ENCODE results near the gene KRT77.

The KRT77 gene

GRCh38 chr12:52744493-52745156, 41.3 kb upstream of the KRT77 start:
- H3K9me2 ChIP-seq (replicated peaks; ENCODE audit: insufficient read depth, low read length) = no peaks in the 10 kb centered on the region
- no peaks in the 10 kb centered on the region for H3K79me2 ChIP-seq (ENCODE audit: low read length)
- H2AFZ ChIP-seq (ENCODE audit: low read length) = no peak overlapping the region
- H3K9me3 ChIP-seq (replicated peaks; ENCODE audit: insufficient read depth, low read length) = no peaks in the 10 kb centered on the region
- no peak for DNase-seq
- H3K27me3 ChIP-seq (replicated peaks; ENCODE audit: insufficient read depth, low read length) = peaks cover 44% of the 10 kb centered on the region
- H3K27ac ChIP-seq (ENCODE audit: low read length) = no peak overlapping the region
- H3K4me2 ChIP-seq (ENCODE audit: low read depth, low read length) = no peak overlapping the region
- TF ChIP-seq, protein P1, sequence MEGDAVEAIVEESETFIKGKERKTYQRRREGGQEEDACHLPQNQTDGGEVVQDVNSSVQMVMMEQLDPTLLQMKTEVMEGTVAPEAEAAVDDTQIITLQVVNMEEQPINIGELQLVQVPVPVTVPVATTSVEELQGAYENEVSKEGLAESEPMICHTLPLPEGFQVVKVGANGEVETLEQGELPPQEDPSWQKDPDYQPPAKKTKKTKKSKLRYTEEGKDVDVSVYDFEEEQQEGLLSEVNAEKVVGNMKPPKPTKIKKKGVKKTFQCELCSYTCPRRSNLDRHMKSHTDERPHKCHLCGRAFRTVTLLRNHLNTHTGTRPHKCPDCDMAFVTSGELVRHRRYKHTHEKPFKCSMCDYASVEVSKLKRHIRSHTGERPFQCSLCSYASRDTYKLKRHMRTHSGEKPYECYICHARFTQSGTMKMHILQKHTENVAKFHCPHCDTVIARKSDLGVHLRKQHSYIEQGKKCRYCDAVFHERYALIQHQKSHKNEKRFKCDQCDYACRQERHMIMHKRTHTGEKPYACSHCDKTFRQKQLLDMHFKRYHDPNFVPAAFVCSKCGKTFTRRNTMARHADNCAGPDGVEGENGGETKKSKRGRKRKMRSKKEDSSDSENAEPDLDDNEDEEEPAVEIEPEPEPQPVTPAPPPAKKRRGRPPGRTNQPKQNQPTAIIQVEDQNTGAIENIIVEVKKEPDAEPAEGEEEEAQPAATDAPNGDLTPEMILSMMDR (IDR thresholded peaks at IDR 0.05; ENCODE audit: low read length) = no peak
- TF ChIP-seq EZH2phosphoT487 (IDR thresholded peaks at IDR 0.05; ENCODE audit: low read length) (no peak), EZH2 (optimal IDR thresholded peaks at IDR 0.05; ENCODE audit: low read depth, low read length) (no peak)
- no peaks in the 10 kb centered on the region for H3K4me1 ChIP-seq (ENCODE audit: low read length)
- H3F3A ChIP-seq (ENCODE audit: insufficient read depth, low read length) = no peaks in the 10 kb centered on the region
- no peaks in the 10 kb centered on the region for H3K36me3 ChIP-seq (replicated peaks; ENCODE audit: insufficient read depth, low read length)
- no peaks in the 10 kb centered on the region for H4K20me1 ChIP-seq (ENCODE audit: insufficient read depth, low read length)
- no peak overlapping the region for H3K4me3 ChIP-seq (ENCODE audit: low read length)
- no peak overlapping the region for H3K9ac ChIP-seq (ENCODE audit: low read length)

DNA sequence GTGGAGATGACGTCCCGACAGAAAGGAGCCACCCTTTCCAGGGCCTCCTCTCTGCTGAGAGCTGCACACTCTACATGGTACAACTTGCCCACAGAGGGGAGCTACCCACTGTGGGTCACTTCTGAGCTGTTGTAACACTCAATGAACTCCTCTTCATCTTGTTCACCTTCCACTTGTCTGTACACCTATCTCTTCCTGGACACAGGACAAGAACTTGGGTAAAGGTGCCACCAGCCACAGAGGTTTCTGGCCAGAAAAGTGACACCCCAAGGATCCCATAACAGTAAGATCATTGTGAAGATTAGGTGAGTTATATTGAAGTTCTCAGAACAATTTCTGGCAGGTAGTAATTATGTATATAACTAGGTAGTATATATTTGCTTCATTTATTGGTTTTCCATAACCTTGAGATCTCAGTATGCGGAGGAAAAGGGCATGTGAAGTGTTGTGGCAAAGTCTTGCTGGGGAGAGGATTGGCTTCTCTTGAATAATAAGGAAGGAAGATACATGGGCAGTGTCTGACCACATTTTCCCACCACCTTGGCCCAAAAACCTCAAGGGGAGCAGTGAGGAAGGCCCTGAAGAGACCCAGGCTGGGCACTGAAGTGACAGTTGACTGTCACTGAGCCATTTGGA, 39.6 kb upstream of the KRT77 start:
- Histone ChIP-seq H3K4me1 (ENCODE audit: low read length) (no peaks in the 10 kb centered on the region), H3K36me3 (replicated peaks; ENCODE audit: insufficient read depth, low read length) (no peaks in the 10 kb centered on the region), H3K9me3 (replicated peaks; ENCODE audit: insufficient read depth, low read length) (no peaks in the 10 kb centered on the region), H3K79me2 (ENCODE audit: low read length) (no peaks in the 10 kb centered on the region), H3K4me2 (ENCODE audit: low read depth, low read length) (no peak overlapping the region), H3F3A (ENCODE audit: insufficient read depth, low read length) (no peaks in the 10 kb centered on the region), H3K27ac (ENCODE audit: low read length) (no peak overlapping the region), H3K4me3 (ENCODE audit: low read length) (no peak overlapping the region), H4K20me1 (ENCODE audit: insufficient read depth, low read length) (no peaks in the 10 kb centered on the region), H3K27me3 (replicated peaks; ENCODE audit: insufficient read depth, low read length) (peaks cover 28% of the 10 kb centered on the region), H3K9ac (ENCODE audit: low read length) (no peak overlapping the region), H3K9me2 (replicated peaks; ENCODE audit: insufficient read depth, low read length) (no peaks in the 10 kb centered on the region), H2AFZ (ENCODE audit: low read length) (no peak overlapping the region)
- TF ChIP-seq, protein P1 (IDR thresholded peaks at IDR 0.05; ENCODE audit: low read length) = no peak
- no peak for DNase-seq

DNA sequence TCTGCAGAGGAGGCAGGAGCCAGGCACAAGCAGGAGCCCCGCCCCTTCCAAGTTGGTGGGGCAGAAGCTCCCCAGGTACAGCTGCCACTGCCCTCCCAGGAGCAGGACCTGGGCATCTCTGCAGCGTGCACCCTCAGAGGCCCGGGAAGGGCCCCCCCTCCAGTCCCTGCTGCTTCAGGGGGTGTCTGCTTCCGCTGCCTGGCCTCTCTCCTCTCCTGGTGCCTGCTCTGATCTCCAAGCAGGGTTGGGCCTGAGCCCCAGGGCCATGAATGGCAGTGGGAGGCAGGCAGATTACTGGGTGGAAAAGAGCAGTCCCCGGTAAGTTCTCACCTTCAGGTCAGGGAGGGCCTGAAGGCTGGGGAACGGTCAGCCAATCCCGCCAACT, 38.9 kb upstream of the KRT77 start:
- no peak overlapping the region for H3K4me3 ChIP-seq (ENCODE audit: low read length)
- H2AFZ ChIP-seq (ENCODE audit: low read length) = no peak overlapping the region
- H3K4me1 ChIP-seq (ENCODE audit: low read length) = no peaks in the 10 kb centered on the region
- H3K36me3 ChIP-seq (replicated peaks; ENCODE audit: insufficient read depth, low read length) = no peaks in the 10 kb centered on the region
- TF ChIP-seq EZH2 (optimal IDR thresholded peaks at IDR 0.05; ENCODE audit: low read depth, low read length) (no peak), EZH2phosphoT487 (IDR thresholded peaks at IDR 0.05; ENCODE audit: low read length) (no peak)
- TF ChIP-seq, protein P1 (IDR thresholded peaks at IDR 0.05; ENCODE audit: low read length) = no peak
- peaks cover 21% of the 10 kb centered on the region; the same call in 1 of the 2 replicates for H3K27me3 ChIP-seq (replicated peaks; ENCODE audit: insufficient read depth, low read length)
- H3K9me3 ChIP-seq (replicated peaks; ENCODE audit: insufficient read depth, low read length) = no peaks in the 10 kb centered on the region
- H3F3A ChIP-seq (ENCODE audit: insufficient read depth, low read length) = no peaks in the 10 kb centered on the region
- H3K9ac ChIP-seq (ENCODE audit: low read length) = no peak overlapping the region
- no peaks in the 10 kb centered on the region for H3K79me2 ChIP-seq (ENCODE audit: low read length)
- no peak for DNase-seq
- H3K9me2 ChIP-seq (replicated peaks; ENCODE audit: insufficient read depth, low read length) = no peaks in the 10 kb centered on the region
- H4K20me1 ChIP-seq (ENCODE audit: insufficient read depth, low read length) = no peaks in the 10 kb centered on the region
- H3K4me2 ChIP-seq (ENCODE audit: low read depth, low read length) = no peak overlapping the region
- H3K27ac ChIP-seq (ENCODE audit: low read length) = no peak overlapping the region
